ENCODE measurements around the gene NELFB.

NELFB gene

GRCh38 chr9:137270929-137271695 lies 16.0 kb downstream of the NELFB start:
- DNase-seq = no peak

GRCh38 chr9:137271696-137272076 lies 16.6 kb downstream of the NELFB start:
- no peak for DNase-seq

- no peak for DNase-seq
Observed at GRCh38 chr9:137272241-137273094, 17.3 kb downstream of the NELFB start.

GRCh38 chr9:137273095-137273490 lies 18.0 kb downstream of the NELFB start:
- DNase-seq = no peak

GRCh38 chr9:137273611-137274320 lies 18.6 kb downstream of the NELFB start:
- no peak for DNase-seq

- DNase-seq = no peak
Observed at GRCh38 chr9:137275203-137275587, 20.1 kb downstream of the NELFB start.

GRCh38 chr9:137275588-137276472 lies 20.7 kb downstream of the NELFB start:
- DNase-seq = no peak

GRCh38 chr9:137276473-137277328 lies 21.6 kb downstream of the NELFB start:
- DNase-seq = no peak

- no peak for DNase-seq
Observed at GRCh38 chr9:137277329-137278041, 22.4 kb downstream of the NELFB start, which contains the start of gene TOR4A. TOR4A (plus strand) TSS chr9:137277726; CDS start chr9:137278690, 964 bp downstream.

GRCh38 chr9:137278061-137278701 lies 23.1 kb downstream of the NELFB start:
- no peak for DNase-seq

- DNase-seq = no peak
Observed at GRCh38 chr9:137278721-137279711, 23.9 kb downstream of the NELFB start.

- no peak for DNase-seq
Observed at GRCh38 chr9:137279741-137280473, 24.8 kb downstream of the NELFB start.

GRCh38 chr9:137280474-137281344 lies 25.6 kb downstream of the NELFB start:
- DNase-seq = no peak

- no peak for DNase-seq
Observed at GRCh38 chr9:137281345-137282116, 26.4 kb downstream of the NELFB start.

- no peak for DNase-seq
Observed at GRCh38 chr9:137286975-137287383, 31.9 kb downstream of the NELFB start.

GRCh38 chr9:137293094-137293481 lies 38.0 kb downstream of the NELFB start:
- DNase-seq = no peak

Data from activated CD4-positive, alpha-beta T cell treated with anti-CD3 and anti-CD28 coated beads, Interleukin-2, amount 50 U/mL, for 4 hours (primary cell).